ENCODE results near the gene NCAPD2.

DNA sequence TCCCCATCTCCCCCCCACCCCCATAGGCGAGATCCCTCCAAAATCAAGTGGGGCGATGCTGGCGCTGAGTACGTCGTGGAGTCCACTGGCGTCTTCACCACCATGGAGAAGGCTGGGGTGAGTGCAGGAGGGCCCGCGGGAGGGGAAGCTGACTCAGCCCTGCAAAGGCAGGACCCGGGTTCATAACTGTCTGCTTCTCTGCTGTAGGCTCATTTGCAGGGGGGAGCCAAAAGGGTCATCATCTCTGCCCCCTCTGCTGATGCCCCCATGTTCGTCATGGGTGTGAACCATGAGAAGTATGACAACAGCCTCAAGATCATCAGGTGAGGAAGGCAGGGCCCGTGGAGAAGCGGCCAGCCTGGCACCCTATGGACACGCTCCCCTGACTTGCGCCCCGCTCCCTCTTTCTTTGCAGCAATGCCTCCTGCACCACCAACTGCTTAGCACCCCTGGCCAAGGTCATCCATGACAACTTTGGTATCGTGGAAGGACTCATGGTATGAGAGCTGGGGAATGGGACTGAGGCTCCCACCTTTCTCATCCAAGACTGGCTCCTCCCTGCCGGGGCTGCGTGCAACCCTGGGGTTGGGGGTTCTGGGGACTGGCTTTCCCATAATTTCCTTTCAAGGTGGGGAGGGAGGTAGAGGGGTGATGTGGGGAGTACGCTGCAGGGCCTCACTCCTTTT, 43.1 kb downstream of the NCAPD2 start:
- TF ChIP-seq PRDM6 (tag by site-specific recombination; IDR thresholded peaks at IDR 0.05) (no peak), ZNF10 (tag by site-specific recombination; IDR thresholded peaks at IDR 0.05) (peak; percentile 97), ZNF391 (tag by site-specific recombination; IDR thresholded peaks at IDR 0.05; ENCODE audit: borderline replicate concordance, low read depth) (no peak), PRDM1 (tag by site-specific recombination; IDR thresholded peaks at IDR 0.05) (no peak), ZBTB7A (tag by site-specific recombination; IDR thresholded peaks at IDR 0.05; ENCODE audit: low read depth) (no peak), ZNF362 (tag by site-specific recombination; IDR thresholded peaks at IDR 0.05) (no peak), CTCF (tag by site-specific recombination; IDR thresholded peaks at IDR 0.05) (no peak), YY1 (tag by site-specific recombination; IDR thresholded peaks at IDR 0.05) (no peak)
